ENCODE data around the gene TNFRSF8. TPM values are rescaled to one million over a fixed set of nuclear protein-coding genes. Genes with fewer than 3 reads are reported as not detected.
A peak's percentile ranks its signal among the peaks of the same experiment; 100 is the strongest.

The TNFRSF8 gene
- total and polyA plus RNA-seq, 2 donors (not counting 1 experiment from before 2014, with no cell fraction given) = 0.36 to 0.57 TPM

GRCh38 chr1:12150456-12151200 is 87.5 kb downstream of the TNFRSF8 start:
- ATAC-seq (ENCODE audit: low read depth) (no peak), DNase-seq (peak; percentile 55)
- Mint-ChIP-seq H3K27ac (peak overlapping the region; percentile 92), H3K4me1 (peaks cover 88% of the 10 kb centered on the region), H3K9me3 (ENCODE audit: insufficient read depth) (no peaks in the 10 kb centered on the region), H3K4me3 (peak overlapping the region; percentile 69), H3K27me3 (no peaks in the 10 kb centered on the region)
- peak overlapping the region; percentile 4 for H2AFZ ChIP-seq (ENCODE audit: insufficient read depth, low read depth, low read length, poor library complexity, severe bottlenecking)
- no peaks in the 10 kb centered on the region for H3K36me3 ChIP-seq (replicated peaks in 1 of 2; ENCODE audit: control extremely low read depth in 1 of 2, control insufficient read depth in 1 of 2, extremely low read depth in 1 of 2, insufficient read depth in 2 of 2, low read length in 1 of 2)
- H3K9ac ChIP-seq (ENCODE audit: low read length) = peak overlapping the region; percentile 6
- peaks cover 79 to 97% of the 10 kb centered on the region in 2 donors for H3K4me1 ChIP-seq (ENCODE audit: control insufficient read depth in 2 of 2, insufficient read depth in 2 of 2, low read length in 2 of 2)
- no peaks in the 10 kb centered on the region for H3K79me2 ChIP-seq (ENCODE audit: control insufficient read depth, insufficient read depth, low read length)
- POLR2A ChIA-PET = interaction anchor here (0.6 to 5.2 kb wide), 11 partner anchors 9 to 1686 kb away, joined by 3 to 30 read pairs (median 4); no protein-coding TSS in a partner anchor
- H3K9me3 ChIP-seq (ENCODE audit: control extremely low read depth in 1 of 3, control insufficient read depth in 2 of 3, insufficient read depth in 1 of 3, low read length in 2 of 3) = peaks cover 0 to 17% (median 0%) of the 10 kb centered on the region in 3 donors
- H3K27me3 ChIP-seq (replicated peaks in 1 of 4; ENCODE audit: control extremely low read depth in 1 of 4, control insufficient read depth in 3 of 4, insufficient read depth in 4 of 4, low read length in 3 of 4) = no peaks in the 10 kb centered on the region
- TF ChIP-seq EZH2 (IDR thresholded peaks at IDR 0.05; ENCODE audit: borderline replicate concordance, insufficient read depth, low read depth, low read length, poor library complexity, severe bottlenecking) (no peak), CTCF (IDR thresholded peaks at IDR 0.05) (no peak)
- peak overlapping the region in 2 of 5 experiments; percentile 25 to 47 for H3K4me3 ChIP-seq (ENCODE audit: control extremely low read depth in 1 of 5, extremely low read depth in 1 of 5, insufficient read depth in 1 of 5, low read depth in 2 of 5, low read length in 4 of 5)
- CTCF ChIA-PET = interaction anchor here (0.6 to 15.1 kb wide), 11 partner anchors 9 to 68 kb away, joined by 3 to 169 read pairs (median 6); no protein-coding TSS in a partner anchor
- H3K27ac ChIP-seq (ENCODE audit: low read length in 2 of 2) = peak overlapping the region; percentile 93
- intact Hi-C loops (cut with micrococcal nuclease) = loop anchor here (10.0 kb wide), 1 partner anchor 246 kb away; no protein-coding TSS in a partner anchor
- H3K4me2 ChIP-seq (replicated peaks; ENCODE audit: low read depth, low read length, poor library complexity, severe bottlenecking) = peak overlapping the region; percentile 72
- WGBS (ENCODE audit: insufficient coverage) = 15% methylated on average over 8 of the region's 9 CpGs
- H4K20me1 ChIP-seq (ENCODE audit: control insufficient read depth, insufficient read depth, low read length, poor library complexity, severe bottlenecking) = no peaks in the 10 kb centered on the region

GRCh38 chr1:12151465-12151864 is 88.4 kb downstream of the TNFRSF8 start:
- Histone ChIP-seq H2AFZ (ENCODE audit: insufficient read depth, low read depth, low read length, poor library complexity, severe bottlenecking) (no peak overlapping the region), H3K9me3 (ENCODE audit: control extremely low read depth in 1 of 3, control insufficient read depth in 2 of 3, insufficient read depth in 1 of 3, low read length in 2 of 3) (peaks cover 0 to 17% (median 0%) of the 10 kb centered on the region in 3 donors), H3K36me3 (replicated peaks in 1 of 2; ENCODE audit: control extremely low read depth in 1 of 2, control insufficient read depth in 1 of 2, extremely low read depth in 1 of 2, insufficient read depth in 2 of 2, low read length in 1 of 2) (no peaks in the 10 kb centered on the region), H3K4me2 (replicated peaks; ENCODE audit: low read depth, low read length, poor library complexity, severe bottlenecking) (peak overlapping the region; percentile 72), H3K9ac (ENCODE audit: low read length) (peak overlapping the region; percentile 6), H3K27me3 (replicated peaks in 1 of 4; ENCODE audit: control extremely low read depth in 1 of 4, control insufficient read depth in 3 of 4, insufficient read depth in 4 of 4, low read length in 3 of 4) (no peaks in the 10 kb centered on the region), H3K79me2 (ENCODE audit: control insufficient read depth, insufficient read depth, low read length) (no peaks in the 10 kb centered on the region), H3K4me3 (ENCODE audit: control extremely low read depth in 1 of 5, extremely low read depth in 1 of 5, insufficient read depth in 1 of 5, low read depth in 2 of 5, low read length in 4 of 5) (peak overlapping the region in 1 of 5 experiments; percentile 22), H4K20me1 (ENCODE audit: control insufficient read depth, insufficient read depth, low read length, poor library complexity, severe bottlenecking) (no peaks in the 10 kb centered on the region), H3K4me1 (ENCODE audit: control insufficient read depth in 2 of 2, insufficient read depth in 2 of 2, low read length in 2 of 2) (peaks cover 75 to 91% of the 10 kb centered on the region in 2 donors), H3K27ac (ENCODE audit: low read length in 2 of 2) (peak overlapping the region; percentile 93)
- WGBS (ENCODE audit: insufficient coverage) = 100% methylated on average over 2 of the region's 2 CpGs
- DNase-seq (no peak), ATAC-seq (ENCODE audit: low read depth) (no peak)
- ChIA-PET POLR2A (interaction anchor here (1.1 to 5.2 kb wide), 7 partner anchors 10 to 59 kb away, joined by 4 to 30 read pairs (median 7); no protein-coding TSS in a partner anchor), CTCF (interaction anchor here (1.4 to 15.1 kb wide), 7 partner anchors 10 to 57 kb away, joined by 3 to 169 read pairs (median 6); no protein-coding TSS in a partner anchor)
- Mint-ChIP-seq H3K27ac (peak overlapping the region; percentile 92), H3K4me1 (peaks cover 87% of the 10 kb centered on the region), H3K27me3 (no peaks in the 10 kb centered on the region), H3K9me3 (ENCODE audit: insufficient read depth) (no peaks in the 10 kb centered on the region), H3K4me3 (peak overlapping the region; percentile 69)
- intact Hi-C loops (cut with micrococcal nuclease) = loop anchor here (10.0 kb wide), 1 partner anchor 247 kb away; no protein-coding TSS in a partner anchor
- no peak for TF ChIP-seq EZH2 (IDR thresholded peaks at IDR 0.05; ENCODE audit: borderline replicate concordance, insufficient read depth, low read depth, low read length, poor library complexity, severe bottlenecking)
- no peak for TF ChIP-seq CTCF (IDR thresholded peaks at IDR 0.05)
